GM18498 (cell line): ENCODE measurements around the gene SLC35F4.
A peak's percentile ranks its signal among the peaks of the same experiment; 100 is the strongest.

Experiments used
- ATAC-seq: cut with Tn5 transposase; IDR thresholded peaks from one replicate; pipeline ENCODE4 v1.9.1; 2021; ENCODE audit warnings: mild to moderate bottlenecking, moderate library complexity; ENCODE audit not compliant: unreplicated experiment

Gene SLC35F4

GRCh38 chr14:57549765-57550420, 316.0 kb downstream of the SLC35F4 start:
- ATAC-seq, result no peak

GRCh38 chr14:57549016-57549564, 316.8 kb downstream of the SLC35F4 start:
- ATAC-seq, result no peak

- no peak for ATAC-seq
Observed at GRCh38 chr14:57547131-57547530, 318.8 kb downstream of the SLC35F4 start.

- ATAC-seq, result peak; percentile 56
Observed at GRCh38 chr14:57533214-57533613, 332.7 kb downstream of the SLC35F4 start.

- no peak for ATAC-seq
Observed at GRCh38 chr14:57530571-57530970, 335.3 kb downstream of the SLC35F4 start.

- ATAC-seq, result no peak
Observed at GRCh38 chr14:57526942-57527341, 338.9 kb downstream of the SLC35F4 start.

GRCh38 chr14:57519043-57519442, 346.8 kb downstream of the SLC35F4 start:
- ATAC-seq, result no peak
